Small intestine (tissue), 7 donors: Measurements from ENCODE around the gene ASPHD2. TPM values are rescaled to one million over a fixed set of nuclear protein-coding genes. Genes with fewer than 3 reads are reported as not detected.

Source experiments
- DNase-seq, 2 donors: peaks; one replicate each; pipeline versions ENCODE4 v3.0.0 to v3.0.0-alpha.2; 2013
- FAIRE-seq: peaks from 2 replicates; lab custom pipeline; 2012; peaks lifted over from hg19 to GRCh38; lab: Jason Lieb, UNC
- H3K27ac ChIP-seq, 3 donors: one replicate each; pipeline ENCODE4 v1.5.1; 2013; ENCODE audit warnings: low read length in 2 of 3, mild to moderate bottlenecking in 2 of 3, control low read depth in 1 of 3, inconsistent platforms in 1 of 3, low read depth in 1 of 3, moderate library complexity in 1 of 3
- H3K27me3 ChIP-seq, 3 donors: one replicate each; pipeline ENCODE4 v1.6.1; 2013; ENCODE audit warnings: low read length in 3 of 3, inconsistent platforms in 1 of 3; ENCODE audit not compliant: control insufficient read depth in 3 of 3, insufficient read depth in 3 of 3
- H3K36me3 ChIP-seq, 3 donors: one replicate each; pipeline ENCODE4 v1.6.1; 2013; ENCODE audit warnings: low read length in 3 of 3, inconsistent platforms in 1 of 3, low read depth in 1 of 3, mild to moderate bottlenecking in 1 of 3, moderate library complexity in 1 of 3; ENCODE audit not compliant: control insufficient read depth in 3 of 3, insufficient read depth in 2 of 3
- H3K4me1 ChIP-seq, 3 donors: one replicate each; pipeline ENCODE4 v1.6.1; 2013; ENCODE audit warnings: low read length in 2 of 3, inconsistent platforms in 1 of 3, low read depth in 1 of 3, mild to moderate bottlenecking in 1 of 3, moderate library complexity in 1 of 3; ENCODE audit not compliant: control insufficient read depth in 3 of 3, insufficient read depth in 2 of 3
- H3K4me3 ChIP-seq, 3 donors: one replicate each; pipeline ENCODE4 v1.5.1; 2013; ENCODE audit warnings: low read length in 3 of 3, control low read depth in 1 of 3, inconsistent platforms in 1 of 3, low read depth in 1 of 3, mild to moderate bottlenecking in 1 of 3, moderate library complexity in 1 of 3
- H3K9me3 ChIP-seq, 2 donors: one replicate each; pipeline ENCODE4 v1.6.1; 2013; ENCODE audit warnings: low read depth in 1 of 2, low read length in 1 of 2; ENCODE audit not compliant: control insufficient read depth in 2 of 2, insufficient read depth in 1 of 2
- WGBS, 3 donors: extraction: QIAGEN DNeasy Blood & Tissue Kit; methylation state at CpG; one replicate each; pipeline ENCODE4 v1.1.7; 2013; 5-methylcytosine and 5-hydroxymethylcytosine counted together
- polyA plus RNA-seq, 4 donors: library from polyadenylated mRNA; stranded (reverse) in 3 of 4; unstranded in 1 of 4; fragments of 200-250 nt in 3 of 4; fragments of 120-200 nt in 1 of 4; gene quantifications; one replicate each; pipeline versions ENCODE4 v1.2.1 to v1.2.3, GENCODE V29; 2013
- donor health status: healthy with polysubstance abuse.
- donor health status: control.
- donor health status: control.
- donor health status: Bipolar disorder and iron deficiency.
- donor health status: healthy.

The ASPHD2 gene
- polyA plus RNA-seq, 4 donors = 0.45 to 1.8 (median 0.65) TPM

- WGBS, 3 donors = 19 to 38% (median 25%) methylated on average over 12 of the region's 12 CpGs
- H3K4me1 ChIP-seq = peaks cover 5 to 33% (median 14%) of the 10 kb centered on the region in 3 donors
- peaks cover 0 to 17% (median 5%) of the 10 kb centered on the region in 3 donors for H3K36me3 ChIP-seq
- peak overlapping the region in 2 of 3 donors; percentile 64 to 77 for H3K27ac ChIP-seq
- H3K27me3 ChIP-seq = no peaks in the 10 kb centered on the region
- no peaks in the 10 kb centered on the region for H3K9me3 ChIP-seq
- DNase-seq (peak in 1 of 2 donors; percentile 42), FAIRE-seq (no peak)
- H3K4me3 ChIP-seq = peak overlapping the region; percentile 16 to 31 (median 28)
These were observed 50.2 kb downstream of the ASPHD2 start for GRCh38 chr22:26479043-26479791.

GRCh38 chr22:26479792-26480610 is 50.9 kb downstream of the ASPHD2 start:
- WGBS, 3 donors = 22 to 54% (median 33%) methylated on average over 12 of the region's 12 CpGs
- no peaks in the 10 kb centered on the region for H3K9me3 ChIP-seq
- H3K27ac ChIP-seq = peak overlapping the region in 2 of 3 donors; percentile 64 to 77
- FAIRE-seq (no peak), DNase-seq (peak in 1 of 2 donors; percentile 74)
- no peaks in the 10 kb centered on the region for H3K27me3 ChIP-seq
- H3K4me1 ChIP-seq = peaks cover 5 to 39% (median 19%) of the 10 kb centered on the region in 3 donors
- H3K4me3 ChIP-seq = peak overlapping the region in 2 of 3 donors; percentile 28 to 31
- peaks cover 0 to 17% (median 1%) of the 10 kb centered on the region in 3 donors for H3K36me3 ChIP-seq

- no peak for DNase-seq
- H3K4me1 ChIP-seq = peaks cover 5 to 39% (median 21%) of the 10 kb centered on the region in 3 donors
- peaks cover 0 to 15% (median 0%) of the 10 kb centered on the region in 3 donors for H3K36me3 ChIP-seq
- WGBS, 3 donors = 52 to 80% (median 77%) methylated on average over 2 of the region's 2 CpGs
- H3K9me3 ChIP-seq = no peaks in the 10 kb centered on the region
- H3K27me3 ChIP-seq = no peaks in the 10 kb centered on the region
- no peak for FAIRE-seq
- H3K4me3 ChIP-seq = peak overlapping the region in 1 of 3 donors; percentile 4
- peak overlapping the region in 1 of 3 donors; percentile 77 for H3K27ac ChIP-seq
These were observed 51.5 kb downstream of the ASPHD2 start for GRCh38 chr22:26480611-26480932.

GRCh38 chr22:26481112-26481693 is 52.1 kb downstream of the ASPHD2 start:
- no peak for DNase-seq
- H3K4me1 ChIP-seq = peaks cover 5 to 39% (median 22%) of the 10 kb centered on the region in 3 donors
- H3K36me3 ChIP-seq = peaks cover 0 to 12% (median 0%) of the 10 kb centered on the region in 3 donors
- no peak overlapping the region for H3K4me3 ChIP-seq
- FAIRE-seq = no peak
- H3K27me3 ChIP-seq = no peaks in the 10 kb centered on the region
- no peaks in the 10 kb centered on the region for H3K9me3 ChIP-seq
- WGBS, 3 donors = 61 to 68% (median 67%) methylated on average over 6 of the region's 6 CpGs
- H3K27ac ChIP-seq = no peak overlapping the region

GRCh38 chr22:26481694-26482093 is 52.6 kb downstream of the ASPHD2 start:
- Histone ChIP-seq H3K27ac (peak overlapping the region in 1 of 3 donors; percentile 97), H3K27me3 (no peaks in the 10 kb centered on the region), H3K4me3 (peak overlapping the region in 1 of 3 donors; percentile 9), H3K4me1 (peaks cover 5 to 39% (median 22%) of the 10 kb centered on the region in 3 donors), H3K9me3 (no peaks in the 10 kb centered on the region), H3K36me3 (peaks cover 0 to 11% (median 0%) of the 10 kb centered on the region in 3 donors)
- FAIRE-seq (no peak), DNase-seq (no peak)
- 60 to 73% (median 69%) methylated on average over 4 of the region's 4 CpGs for WGBS, 3 donors

- peaks cover 0 to 13% (median 0%) of the 10 kb centered on the region in 3 donors for H3K36me3 ChIP-seq
- no peaks in the 10 kb centered on the region for H3K27me3 ChIP-seq
- WGBS, 3 donors = 37 to 45% (median 38%) methylated on average over 5 of the region's 5 CpGs
- H3K9me3 ChIP-seq = no peaks in the 10 kb centered on the region
- peaks cover 5 to 39% (median 22%) of the 10 kb centered on the region in 3 donors for H3K4me1 ChIP-seq
- H3K27ac ChIP-seq = peak overlapping the region in 1 of 3 donors; percentile 97
- DNase-seq (peak in 1 of 2 donors; percentile 34), FAIRE-seq (no peak)
- peak overlapping the region in 1 of 3 donors; percentile 9 for H3K4me3 ChIP-seq
These were observed 53.1 kb downstream of the ASPHD2 start for GRCh38 chr22:26482161-26482560.

GRCh38 chr22:26483043-26483438 is 54.0 kb downstream of the ASPHD2 start:
- no peak for FAIRE-seq
- Histone ChIP-seq H3K36me3 (peaks cover under 1 to 18% (median 3%) of the 10 kb centered on the region in 3 donors), H3K4me1 (peaks cover 5 to 39% (median 22%) of the 10 kb centered on the region in 3 donors), H3K27me3 (no peaks in the 10 kb centered on the region), H3K27ac (peak overlapping the region; percentile 90 to 97 (median 96)), H3K4me3 (peak overlapping the region; percentile 62 to 100 (median 82)), H3K9me3 (no peaks in the 10 kb centered on the region)
- WGBS, 3 donors = 6 to 8% (median 8%) methylated on average over 7 of the region's 7 CpGs
- peak in 1 of 2 donors; percentile 15 for DNase-seq
